LNCaP clone FGC (cell line): ENCODE data around the gene HYAL2.
A peak's percentile ranks its signal among the peaks of the same experiment; 100 is the strongest.
"Not testable (repeated sequence)": the region's sequence is repeated elsewhere in the genome, so short reads cannot be mapped to it uniquely, and the experiment has no call there.

Source experiments
- DNase-seq: peaks from one replicate; pipeline ENCODE4 v3.0.0-alpha.2; 2011; ENCODE audit warnings: low read depth
- H3K4me3 ChIP-seq: 2 replicates; pipeline ENCODE4 v1.5.1; 2011; ENCODE audit warnings: mild to moderate bottlenecking, low read depth, low read length, control low read depth
- CTCF ChIP-seq: IDR thresholded peaks from 2 replicates; pipeline ENCODE4 v1.5.1; 2012; ENCODE audit warnings: mild to moderate bottlenecking; ENCODE audit not compliant: control insufficient read depth, insufficient read depth; ENCODE audit errors: extremely low read depth

Gene HYAL2

GRCh38 chr3:50272911-50273688 lies 49.4 kb downstream of the HYAL2 start:
- peak; percentile 33 for DNase-seq
- TF ChIP-seq CTCF = peak; percentile 95

DNA sequence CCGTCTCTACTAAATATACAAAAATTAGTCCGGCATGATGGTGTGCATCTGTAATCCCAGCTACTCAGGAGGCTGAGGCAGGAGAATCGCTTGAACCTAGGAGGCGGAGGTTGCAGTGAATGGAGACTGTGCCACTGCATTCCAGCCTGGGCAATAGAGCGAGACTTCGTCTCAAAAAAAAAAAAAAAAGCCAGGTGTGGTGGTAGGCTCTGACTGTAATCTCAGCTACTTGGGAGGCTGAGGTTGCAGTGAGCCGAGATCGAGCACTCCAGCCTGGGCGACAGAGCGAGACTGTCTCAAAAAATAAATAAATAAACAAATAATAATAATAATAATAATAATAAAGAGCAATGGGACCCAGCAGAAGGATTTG lies 50.0 kb downstream of the HYAL2 start:
- H3K4me3 ChIP-seq, DNase-seq: not testable (repeated sequence)

More at GRCh38 chr3:50272911-50273688, 49.4 kb downstream of the HYAL2 start:
- H3K4me3 ChIP-seq = peak overlapping the region; percentile 42

GRCh38 chr3:50271314-50271936 lies 51.1 kb downstream of the HYAL2 start:
- DNase-seq = peak; percentile 54
- H3K4me3 ChIP-seq = no peak overlapping the region

GRCh38 chr3:50270422-50271224 lies 51.9 kb downstream of the HYAL2 start:
- DNase-seq = no peak
- H3K4me3 ChIP-seq = no peak overlapping the region
- TF ChIP-seq CTCF = no peak

More at GRCh38 chr3:50271314-50271936, 51.1 kb downstream of the HYAL2 start:
- TF ChIP-seq CTCF = no peak

GRCh38 chr3:50269977-50270413 lies 52.5 kb downstream of the HYAL2 start:
- H3K4me3 ChIP-seq = no peak overlapping the region
- TF ChIP-seq CTCF = no peak
- no peak for DNase-seq

GRCh38 chr3:50269460-50269859 lies 53.1 kb downstream of the HYAL2 start:
- TF ChIP-seq CTCF = no peak
- no peak overlapping the region for H3K4me3 ChIP-seq
- DNase-seq = no peak
